ENCODE results near the gene PPIG.
"Not testable (repeated sequence)": the region's sequence is repeated elsewhere in the genome, so short reads cannot be mapped to it uniquely, and the experiment has no call there.

Gene PPIG

DNA sequence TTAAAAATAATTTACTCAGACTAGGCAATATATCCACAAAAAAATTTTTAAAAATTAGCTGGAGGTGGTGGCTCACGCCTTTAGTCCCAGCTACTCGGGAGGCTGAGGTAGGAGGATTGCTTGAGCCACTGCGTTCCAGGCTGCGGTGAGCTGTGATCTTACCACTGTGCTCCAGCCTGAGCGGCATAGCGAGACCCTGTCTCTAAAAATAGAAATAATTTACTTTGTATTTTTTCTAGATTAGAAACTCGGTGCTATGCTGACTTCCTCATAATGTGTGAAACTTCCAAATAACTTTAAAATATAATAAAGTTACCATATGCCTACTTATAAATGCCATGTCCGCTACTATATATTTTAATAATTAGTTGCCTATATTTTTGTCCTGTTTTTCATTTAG is 6.7 kb downstream of the PPIG start:
- no peak for DNase-seq (ENCODE audit: low read depth, low spot score)

GRCh38 chr2:169596546-169596945 is 12.4 kb downstream of the PPIG start:
- DNase-seq (ENCODE audit: low read depth, low spot score), result not testable (repeated sequence)

DNA sequence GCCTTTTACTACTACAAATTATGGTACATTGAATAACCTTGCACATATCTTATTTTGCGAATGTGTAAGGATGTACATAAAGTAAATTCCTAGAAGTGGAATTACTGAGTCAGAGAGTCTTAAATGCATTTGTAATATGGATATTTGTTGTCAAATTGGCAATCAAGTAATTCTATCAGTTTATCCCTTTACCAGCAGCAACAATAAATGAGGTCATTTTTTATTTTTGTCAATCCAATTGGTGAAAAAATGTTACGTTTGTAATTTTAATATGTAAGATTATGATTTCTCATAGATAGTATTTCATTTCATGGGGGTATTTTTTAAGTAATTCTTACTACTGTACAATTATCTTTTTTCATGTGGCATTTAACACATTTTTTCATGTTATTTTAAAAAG is 14.8 kb downstream of the PPIG start:
- no peak for DNase-seq (ENCODE audit: low read depth, low spot score)

DNA sequence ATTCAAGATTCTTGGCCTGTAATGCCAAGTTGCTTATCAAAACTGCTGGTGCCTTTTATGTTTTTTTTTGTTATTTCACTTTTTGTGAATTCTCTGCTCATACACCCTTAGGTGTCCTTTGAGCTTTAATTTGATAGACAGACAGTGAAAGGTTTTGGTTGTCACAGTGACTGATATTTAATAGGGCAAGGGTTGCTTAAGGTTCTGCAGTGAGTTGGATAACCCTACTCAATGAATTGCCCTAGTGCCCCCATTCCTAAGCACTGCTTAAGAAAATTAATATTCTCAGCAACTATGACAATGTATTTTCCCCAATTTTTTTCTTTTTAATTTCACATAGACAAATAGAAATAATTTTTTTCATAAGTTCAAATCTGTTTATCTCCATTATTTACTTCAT is 15.4 kb downstream of the PPIG start:
- DNase-seq (ENCODE audit: low read depth, low spot score), result no peak

DNA sequence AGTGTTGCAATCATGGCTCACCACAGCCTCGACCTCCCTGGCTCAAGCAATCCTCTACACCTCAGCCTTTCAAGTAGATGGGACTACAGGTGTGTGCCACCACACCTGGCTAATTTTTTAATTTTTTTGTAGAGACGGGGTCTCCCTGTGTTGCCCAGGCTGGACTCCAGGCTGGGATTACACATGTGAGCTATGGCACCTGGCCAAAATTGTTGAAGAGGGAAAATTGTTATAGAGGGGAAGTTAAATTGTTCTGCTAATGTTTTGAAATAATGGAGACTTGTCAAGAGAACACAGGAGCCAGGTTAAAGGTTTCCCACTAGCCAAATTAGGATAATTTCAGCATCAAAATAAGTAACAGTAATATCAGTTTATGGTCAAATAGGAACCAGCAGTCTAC is 25.1 kb downstream of the PPIG start:
- no peak for DNase-seq (ENCODE audit: low read depth, low spot score)

GRCh38 chr2:169613876-169614275 is 29.7 kb downstream of the PPIG start:
- no peak for DNase-seq (ENCODE audit: low read depth, low spot score)

- DNase-seq (ENCODE audit: low read depth, low spot score), result not testable (repeated sequence)
Measured at GRCh38 chr2:169615982-169616381, 31.8 kb downstream of the PPIG start.

GRCh38 chr2:169619946-169620345 is 35.8 kb downstream of the PPIG start:
- peak; percentile 25 for DNase-seq (ENCODE audit: low read depth, low spot score)

GRCh38 chr2:169620509-169620908 is 36.4 kb downstream of the PPIG start:
- no peak for DNase-seq (ENCODE audit: low read depth, low spot score)

DNA sequence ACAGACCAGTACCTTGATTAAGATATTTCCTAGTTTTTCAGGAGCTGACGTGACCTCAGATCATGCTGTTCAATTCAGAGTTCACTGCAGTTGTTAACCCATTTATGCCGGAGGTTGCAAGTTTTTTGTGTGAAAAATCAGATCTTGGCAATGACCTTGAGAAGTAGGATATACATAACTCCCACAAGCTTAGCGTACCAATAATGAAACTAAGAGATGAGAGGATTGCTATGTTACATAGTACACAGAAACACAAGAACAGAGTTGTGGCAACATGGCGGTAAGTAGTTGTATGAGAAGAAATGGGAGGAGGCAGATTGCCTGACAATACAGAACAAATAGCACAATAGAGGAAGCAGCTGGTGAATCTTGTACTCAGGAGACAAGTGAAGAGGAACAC is 39.1 kb downstream of the PPIG start:
- no peak for DNase-seq (ENCODE audit: low read depth, low spot score)

- no peak for DNase-seq (ENCODE audit: low read depth, low spot score)
Measured at GRCh38 chr2:169625781-169626180, 41.6 kb downstream of the PPIG start.

GRCh38 chr2:169636440-169637097 is 52.4 kb downstream of the PPIG start:
- no peak for DNase-seq (ENCODE audit: low read depth, low spot score)

DNA sequence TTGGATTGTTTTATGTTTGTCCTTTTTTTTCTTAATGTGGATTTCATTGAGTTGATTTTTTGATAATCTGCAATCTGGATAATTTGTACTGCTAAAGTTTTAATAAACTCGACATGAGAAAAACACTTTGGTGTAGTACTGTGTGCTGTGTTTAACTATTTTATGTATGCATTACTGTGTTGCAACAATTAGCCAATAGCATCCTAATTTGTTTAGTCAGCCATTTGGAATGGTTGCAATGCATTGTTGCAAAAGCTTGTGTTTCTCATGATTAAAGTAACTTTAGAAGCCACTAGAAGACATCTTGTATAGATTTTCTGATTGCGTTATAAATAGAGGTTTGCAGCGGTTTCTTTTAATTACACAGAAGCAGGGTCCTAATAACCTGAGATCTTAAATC is 53.5 kb downstream of the PPIG start:
- DNase-seq (ENCODE audit: low read depth, low spot score), result peak; percentile 29

- DNase-seq (ENCODE audit: low read depth, low spot score), result no peak
Measured at GRCh38 chr2:169640104-169640503, 56.0 kb downstream of the PPIG start.

DNA sequence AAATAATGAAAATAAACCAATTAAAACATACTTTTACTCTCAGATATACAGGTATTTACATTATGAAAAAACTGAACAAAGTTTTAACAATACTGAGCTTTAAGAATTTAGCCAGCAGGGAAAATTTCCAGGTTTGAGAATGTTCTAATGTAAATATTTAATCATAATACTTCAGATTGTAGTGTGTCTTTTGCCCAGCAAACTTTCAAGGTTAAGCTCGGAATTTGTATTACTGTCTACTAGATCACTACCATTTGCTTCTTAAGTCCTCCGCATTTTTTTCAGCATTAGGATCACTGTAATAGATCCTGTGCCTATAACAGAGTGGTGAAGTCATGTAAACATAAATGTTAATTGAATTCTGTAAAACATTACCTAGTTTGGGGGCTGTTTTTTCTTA is 57.3 kb downstream of the PPIG start:
- DNase-seq (ENCODE audit: low read depth, low spot score), result no peak

DNA sequence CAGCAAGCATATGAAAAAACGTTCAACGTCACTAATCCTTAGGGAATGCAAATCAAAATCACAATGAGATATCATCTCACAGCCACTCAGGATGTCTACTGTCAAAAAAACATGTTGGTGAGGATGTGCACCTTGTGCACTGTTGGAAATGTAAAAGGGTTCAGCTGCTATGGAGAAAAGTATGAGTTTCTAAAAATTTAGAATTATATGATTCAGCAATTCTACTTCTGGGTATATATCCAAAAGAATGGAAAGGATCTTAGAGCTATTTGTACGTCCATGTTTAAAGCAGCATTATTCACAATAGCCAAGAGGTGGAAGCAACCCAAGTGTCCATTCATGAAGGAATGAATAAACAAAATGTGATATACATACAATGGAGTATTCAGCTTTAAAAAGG is 60.0 kb downstream of the PPIG start:
- no peak for DNase-seq (ENCODE audit: low read depth, low spot score)

DNA sequence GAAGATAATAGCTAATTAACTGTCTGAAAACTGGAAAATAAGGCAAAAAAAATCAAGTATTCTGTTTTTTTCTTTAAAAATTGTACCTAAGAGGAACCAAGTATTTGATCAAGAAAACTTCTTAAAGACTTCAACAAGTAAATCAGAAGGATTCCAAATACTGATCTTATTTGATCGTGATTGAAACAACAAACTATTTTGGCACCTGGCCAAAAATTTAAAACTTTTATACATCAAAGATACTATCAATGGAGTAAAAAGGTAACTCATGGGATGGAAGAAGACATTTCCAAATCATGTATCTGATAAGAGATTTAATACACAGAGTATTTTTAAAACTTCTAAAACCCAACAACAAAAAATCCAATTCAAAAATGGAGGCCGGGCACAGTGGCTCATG is 63.3 kb downstream of the PPIG start:
- DNase-seq (ENCODE audit: low read depth, low spot score), result no peak

DNA sequence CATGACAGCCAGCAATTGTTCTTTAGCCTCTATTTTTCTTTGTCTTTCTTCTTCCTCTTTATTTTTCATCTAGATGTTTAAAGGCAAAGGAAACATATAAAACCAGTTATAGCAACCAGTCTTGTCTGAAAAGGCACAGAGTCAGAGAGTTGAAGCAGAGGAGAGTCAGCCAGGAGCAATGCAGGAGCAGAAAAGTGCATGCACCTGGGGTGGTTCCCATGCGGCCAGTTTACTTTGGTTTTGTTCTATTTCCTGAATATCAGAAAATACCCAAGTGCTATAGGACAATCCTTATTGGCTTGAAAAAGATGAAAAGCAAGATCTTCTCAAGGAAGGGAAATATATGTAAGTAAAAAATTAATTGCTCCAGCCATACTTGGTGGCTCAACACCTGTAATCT is 65.1 kb downstream of the PPIG start:
- DNase-seq (ENCODE audit: low read depth, low spot score), result no peak

GRCh38 chr2:169653636-169654035 is 69.5 kb downstream of the PPIG start:
- no peak for DNase-seq (ENCODE audit: low read depth, low spot score)

GRCh38 chr2:169656164-169656563 is 72.0 kb downstream of the PPIG start:
- DNase-seq (ENCODE audit: low read depth, low spot score), result no peak

DNA sequence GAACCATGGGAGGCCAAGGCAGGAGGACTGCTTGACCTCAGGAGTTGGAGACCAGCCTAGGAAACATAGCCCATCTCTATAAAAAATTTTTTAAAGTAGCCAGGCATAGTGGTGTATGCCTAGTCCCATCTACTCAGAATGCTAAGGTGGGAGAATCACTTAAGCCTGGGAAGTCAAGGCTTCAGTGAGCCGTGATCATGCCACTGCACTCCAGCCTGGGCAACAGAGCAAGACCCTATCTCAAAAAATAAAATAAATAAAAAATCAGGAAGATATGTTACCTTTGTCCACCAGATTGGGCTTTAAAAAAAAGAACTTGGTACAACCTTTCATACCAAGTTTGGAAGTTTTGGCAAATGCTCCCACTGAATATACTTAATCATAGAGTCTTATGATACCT is 74.7 kb downstream of the PPIG start:
- DNase-seq (ENCODE audit: low read depth, low spot score), result no peak

- no peak for DNase-seq (ENCODE audit: low read depth, low spot score)
Measured at GRCh38 chr2:169659320-169659719, 75.2 kb downstream of the PPIG start.

DNA sequence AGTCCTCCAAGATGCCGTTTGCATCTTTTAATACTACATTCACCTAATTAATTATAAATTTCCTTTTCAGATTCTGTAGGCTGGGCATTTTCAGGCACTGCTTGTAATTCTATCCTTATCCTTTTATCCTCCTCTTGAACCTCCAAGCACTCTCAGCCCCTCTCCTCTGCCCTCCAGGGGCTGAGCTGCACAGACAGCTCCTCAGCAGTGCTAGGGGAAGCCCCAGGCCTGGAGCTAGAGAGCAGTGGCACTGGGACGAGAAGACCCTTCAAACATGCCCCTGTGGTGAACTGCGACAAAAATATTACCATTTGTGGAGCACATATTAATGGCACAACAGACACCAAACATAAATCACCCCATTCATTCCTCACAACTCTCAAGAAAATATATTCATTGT is 77.1 kb downstream of the PPIG start:
- DNase-seq (ENCODE audit: low read depth, low spot score), result no peak

- no peak for DNase-seq (ENCODE audit: low read depth, low spot score)
Measured at GRCh38 chr2:169662744-169663143, 78.6 kb downstream of the PPIG start.
